WTC11 (cell line): Measurements from ENCODE around the gene BMP6. TPM values are rescaled to one million over a fixed set of nuclear protein-coding genes. Genes with fewer than 3 reads are reported as not detected.

Experiments
- ATAC-seq: fragments of 200-7000 bp; cut with Tn5 transposase; 2 replicates; pipeline ENCODE4 v1.10.0; 2021; ENCODE audit warnings: mild to moderate bottlenecking, moderate library complexity
- CTCF ChIA-PET: fragments of 300-600 bp; sonication (Branson Sonifier 250); formaldehyde crosslinking; loops from one replicate; lab custom pipeline; 2021; ENCODE audit warnings: antibody characterized with exemption; lab: Charles Lee
- POLR2A ChIA-PET: fragments of 350-600 bp; sonication (Branson Sonifier 250); formaldehyde crosslinking; loops from one replicate; lab custom pipeline; 2021; ENCODE audit warnings: antibody characterized with exemption; lab: Charles Lee
- DNase-seq: peaks from one replicate; pipeline ENCODE4 v3.0.0; 2021; ENCODE audit warnings: low spot score
- H3K27ac Mint-ChIP-seq: 2 replicates; pipeline ENCODE4 v1.8.0; 2021; ENCODE audit warnings: mixed read lengths
- H3K27me3 Mint-ChIP-seq: 2 replicates; pipeline ENCODE4 v1.8.0; 2021; ENCODE audit warnings: low read depth, mild to moderate bottlenecking, moderate library complexity, mixed read lengths
- H3K36me3 Mint-ChIP-seq: 2 replicates; pipeline ENCODE4 v1.8.0; 2021; ENCODE audit warnings: mixed read lengths
- H3K4me1 Mint-ChIP-seq: 2 replicates; pipeline ENCODE4 v1.8.0; 2022; ENCODE audit warnings: mixed read lengths
- H3K4me3 Mint-ChIP-seq: 2 replicates; pipeline ENCODE4 v1.8.0; 2021; ENCODE audit warnings: mild to moderate bottlenecking, moderate library complexity, mixed read lengths
- H3K9me3 Mint-ChIP-seq: 2 replicates; pipeline ENCODE4 v1.8.0; 2021; ENCODE audit warnings: mixed read lengths
- CDX4 ChIP-seq: fragments of 250-450 bp; sonication (Bioruptor Pico); IDR thresholded peaks from 2 replicates; pipeline ENCODE4 v1.9.0; 2021; ENCODE audit warnings: moderate library complexity, mild to moderate bottlenecking, inconsistent platforms, borderline replicate concordance
- FOXP4 ChIP-seq: sonication (generic); formaldehyde crosslinking; IDR thresholded peaks from 2 replicates; pipeline ENCODE4 v1.8.0; 2022; ENCODE audit warnings: mild to moderate bottlenecking, missing genetic modification reagents
- JAZF1 ChIP-seq: fragments of 250-450 bp; sonication (Bioruptor Pico); IDR thresholded peaks from 2 replicates; pipeline ENCODE4 v1.9.0; 2021; ENCODE audit warnings: moderate library complexity, mild to moderate bottlenecking, inconsistent platforms
- KAT7 ChIP-seq: sonication (generic); formaldehyde crosslinking; IDR thresholded peaks from 2 replicates; pipeline ENCODE4 v1.8.1; 2023; ENCODE audit warnings: missing genetic modification reagents, mild to moderate bottlenecking, borderline replicate concordance
- OVOL2 ChIP-seq: fragments of 250-450 bp; sonication (Bioruptor Pico); IDR thresholded peaks from 2 replicates; pipeline ENCODE4 v1.9.0; 2021; ENCODE audit warnings: mild to moderate bottlenecking, borderline replicate concordance
- PRDM15 ChIP-seq: sonication (generic); formaldehyde crosslinking; IDR thresholded peaks from 2 replicates; pipeline ENCODE4 v1.8.0; 2022; ENCODE audit warnings: missing genetic modification reagents
- SP1 ChIP-seq: sonication (generic); formaldehyde crosslinking; conservative IDR thresholded peaks from 2 replicates; pipeline ENCODE4 v1.8.1; 2022; ENCODE audit warnings: missing genetic modification reagents
- STAT6 ChIP-seq: sonication (generic); formaldehyde crosslinking; conservative IDR thresholded peaks from 2 replicates; pipeline ENCODE4 v1.8.1; 2023; ENCODE audit warnings: mild to moderate bottlenecking, low read depth, missing genetic modification reagents, moderate library complexity
- ZNF138 ChIP-seq: sonication (generic); formaldehyde crosslinking; conservative IDR thresholded peaks from 2 replicates; pipeline ENCODE4 v1.8.1; 2022; ENCODE audit warnings: mild to moderate bottlenecking, moderate library complexity, missing genetic modification reagents
- ZNF396 ChIP-seq: fragments of 250-450 bp; sonication (Bioruptor Pico); IDR thresholded peaks from 2 replicates; pipeline ENCODE4 v1.8.0; 2021; ENCODE audit warnings: mild to moderate bottlenecking, moderate library complexity, borderline replicate concordance
- ZNF512 ChIP-seq: sonication (generic); formaldehyde crosslinking; IDR thresholded peaks from 2 replicates; pipeline ENCODE4 v1.8.1; 2022; ENCODE audit warnings: missing genetic modification reagents, borderline replicate concordance
- ZNF532 ChIP-seq: fragments of 250-450 bp; sonication (Bioruptor Pico); IDR thresholded peaks from 2 replicates; pipeline ENCODE4 v1.9.0; 2021; ENCODE audit warnings: mild to moderate bottlenecking, borderline replicate concordance
- total RNA-seq: library from RNA; stranded (reverse); gene quantifications from 3 replicates; pipeline ENCODE4 v1.2.3, GENCODE V29; 2021
- TF ChIP-seq, protein P1 (sequence below): fragments of 250-450 bp; sonication (Bioruptor Pico); IDR thresholded peaks from 2 replicates; pipeline ENCODE4 v2.1.2; 2022; ENCODE audit warnings: mild to moderate bottlenecking, moderate library complexity

BMP6 gene
- total RNA-seq, 1 experiment from 2014 or later = 1.0 TPM

DNA sequence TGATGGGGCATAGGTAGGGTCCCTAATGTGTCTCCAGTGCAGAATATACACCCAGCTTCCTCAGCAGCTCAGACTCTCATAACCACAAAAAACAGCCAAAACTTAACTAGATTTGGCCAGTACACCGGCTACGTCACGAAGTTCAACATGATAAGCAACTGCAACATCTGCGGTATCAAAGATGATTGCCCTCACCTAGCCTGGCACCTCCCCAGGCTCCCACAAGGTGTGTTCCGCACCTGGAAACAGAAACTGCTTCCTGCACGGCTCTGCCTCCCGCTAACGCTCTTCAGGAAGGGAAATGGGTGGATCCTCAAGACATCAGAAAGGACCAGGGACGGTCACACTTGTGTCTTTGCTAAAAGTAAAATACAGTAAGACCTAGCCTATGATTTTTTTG is 175.2 kb downstream of the BMP6 start (continued):
- TF ChIP-seq SP1 (CRISPR knock-in tag) = no peak
- TF ChIP-seq PRDM15 (CRISPR knock-in tag) = no peak
- TF ChIP-seq STAT6 = no peak
- TF ChIP-seq, protein P1, sequence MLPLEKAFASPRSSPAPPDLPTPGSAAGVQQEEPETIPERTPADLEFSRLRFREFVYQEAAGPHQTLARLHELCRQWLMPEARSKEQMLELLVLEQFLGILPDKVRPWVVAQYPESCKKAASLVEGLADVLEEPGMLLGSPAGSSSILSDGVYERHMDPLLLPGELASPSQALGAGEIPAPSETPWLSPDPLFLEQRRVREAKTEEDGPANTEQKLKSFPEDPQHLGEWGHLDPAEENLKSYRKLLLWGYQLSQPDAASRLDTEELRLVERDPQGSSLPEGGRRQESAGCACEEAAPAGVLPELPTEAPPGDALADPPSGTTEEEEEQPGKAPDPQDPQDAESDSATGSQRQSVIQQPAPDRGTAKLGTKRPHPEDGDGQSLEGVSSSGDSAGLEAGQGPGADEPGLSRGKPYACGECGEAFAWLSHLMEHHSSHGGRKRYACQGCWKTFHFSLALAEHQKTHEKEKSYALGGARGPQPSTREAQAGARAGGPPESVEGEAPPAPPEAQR (CRISPR knock-in tag) = no peak
- no peak for TF ChIP-seq FOXP4 (CRISPR knock-in tag)
- no peak for TF ChIP-seq OVOL2 (CRISPR knock-in tag)
- no peak for TF ChIP-seq ZNF138 (CRISPR knock-in tag)
- no peak for TF ChIP-seq KAT7 (CRISPR knock-in tag)

- peaks cover 73% of the 10 kb centered on the region for H3K36me3 Mint-ChIP-seq
- no peaks in the 10 kb centered on the region for H3K9me3 Mint-ChIP-seq
- ATAC-seq (no peak), DNase-seq (no peak)
- H3K27ac Mint-ChIP-seq = no peak overlapping the region
- ChIA-PET POLR2A (no interaction called here), CTCF (no interaction called here)
- H3K4me1 Mint-ChIP-seq = no peaks in the 10 kb centered on the region
- H3K27me3 Mint-ChIP-seq = no peaks in the 10 kb centered on the region
- H3K4me3 Mint-ChIP-seq = no peak overlapping the region
- TF ChIP-seq ZNF512 (CRISPR knock-in tag) (no peak), ZNF532 (CRISPR knock-in tag) (no peak), CDX4 (CRISPR knock-in tag) (no peak), PRDM15 (CRISPR knock-in tag) (no peak), JAZF1 (CRISPR knock-in tag) (no peak), ZNF396 (CRISPR knock-in tag) (no peak)
These were observed 175.9 kb downstream of the BMP6 start for GRCh38 chr6:7901780-7902179.
